Vagina (tissue), 2 donors: ENCODE data around the gene IL1F10.
"Not testable (repeated sequence)": the region's sequence is repeated elsewhere in the genome, so short reads cannot be mapped to it uniquely, and the experiment has no call there.

Experiments
- CTCF ChIP-seq, 3 experiments: fragments of 450-650 bp in 2 of 3; fragments of 200-600 bp in 1 of 3; sonication (generic) in 1 of 3; IDR thresholded peaks; one replicate each; pipeline ENCODE4 v1.5.1; 2017 to 2019; ENCODE audit warnings: antibody characterized with exemption in 3 of 3, mild to moderate bottlenecking in 2 of 3, moderate library complexity in 2 of 3
- POLR2A ChIP-seq, 2 donors: fragments of 450-650 bp; IDR thresholded peaks; one replicate each; pipeline ENCODE4 v1.6.1; 2017; ENCODE audit warnings: antibody characterized with exemption in 2 of 2, mild to moderate bottlenecking in 2 of 2, moderate library complexity in 2 of 2
- POLR2AphosphoS5 ChIP-seq, 2 donors: sonication (generic); formaldehyde crosslinking; IDR thresholded peaks; one replicate each; pipeline ENCODE4 v1.9.0; 2017; ENCODE audit warnings: antibody characterized with exemption in 2 of 2, mild to moderate bottlenecking in 2 of 2, low read depth in 1 of 2; ENCODE audit not compliant: insufficient read depth in 1 of 2

- TF ChIP-seq CTCF (IDR thresholded peaks at IDR 0.05); POLR2A (IDR thresholded peaks at IDR 0.05); POLR2AphosphoS5 (IDR thresholded peaks at IDR 0.05; ENCODE audit: insufficient read depth in 1 of 2, low read depth in 1 of 2): not testable (repeated sequence)
Measured at GRCh38 chr2:113096842-113097618, 29.3 kb downstream of the IL1F10 start.
